Small intestine (tissue), 7 donors: ENCODE results near the gene TMCC1. TPM values are rescaled to one million over a fixed set of nuclear protein-coding genes. Genes with fewer than 3 reads are reported as not detected.

Source experiments
- DNase-seq, 2 donors: peaks; one replicate each; pipeline versions ENCODE4 v3.0.0 to v3.0.0-alpha.2; 2013
- FAIRE-seq: peaks from 2 replicates; lab custom pipeline; 2012; peaks lifted over from hg19 to GRCh38; lab: Jason Lieb, UNC
- H3K27ac ChIP-seq, 3 donors: one replicate each; pipeline ENCODE4 v1.5.1; 2013; ENCODE audit warnings: low read length in 2 of 3, mild to moderate bottlenecking in 2 of 3, control low read depth in 1 of 3, inconsistent platforms in 1 of 3, low read depth in 1 of 3, moderate library complexity in 1 of 3
- H3K27me3 ChIP-seq, 3 donors: one replicate each; pipeline ENCODE4 v1.6.1; 2013; ENCODE audit warnings: low read length in 3 of 3, inconsistent platforms in 1 of 3; ENCODE audit not compliant: control insufficient read depth in 3 of 3, insufficient read depth in 3 of 3
- H3K36me3 ChIP-seq, 3 donors: one replicate each; pipeline ENCODE4 v1.6.1; 2013; ENCODE audit warnings: low read length in 3 of 3, inconsistent platforms in 1 of 3, low read depth in 1 of 3, mild to moderate bottlenecking in 1 of 3, moderate library complexity in 1 of 3; ENCODE audit not compliant: control insufficient read depth in 3 of 3, insufficient read depth in 2 of 3
- H3K4me1 ChIP-seq, 3 donors: one replicate each; pipeline ENCODE4 v1.6.1; 2013; ENCODE audit warnings: low read length in 2 of 3, inconsistent platforms in 1 of 3, low read depth in 1 of 3, mild to moderate bottlenecking in 1 of 3, moderate library complexity in 1 of 3; ENCODE audit not compliant: control insufficient read depth in 3 of 3, insufficient read depth in 2 of 3
- H3K4me3 ChIP-seq, 3 donors: one replicate each; pipeline ENCODE4 v1.5.1; 2013; ENCODE audit warnings: low read length in 3 of 3, control low read depth in 1 of 3, inconsistent platforms in 1 of 3, low read depth in 1 of 3, mild to moderate bottlenecking in 1 of 3, moderate library complexity in 1 of 3
- H3K9me3 ChIP-seq, 2 donors: one replicate each; pipeline ENCODE4 v1.6.1; 2013; ENCODE audit warnings: low read depth in 1 of 2, low read length in 1 of 2; ENCODE audit not compliant: control insufficient read depth in 2 of 2, insufficient read depth in 1 of 2
- WGBS, 3 donors: extraction: QIAGEN DNeasy Blood & Tissue Kit; methylation state at CpG; one replicate each; pipeline ENCODE4 v1.1.7; 2013; 5-methylcytosine and 5-hydroxymethylcytosine counted together
- polyA plus RNA-seq, 4 donors: library from polyadenylated mRNA; stranded (reverse) in 3 of 4; unstranded in 1 of 4; fragments of 200-250 nt in 3 of 4; fragments of 120-200 nt in 1 of 4; gene quantifications; one replicate each; pipeline versions ENCODE4 v1.2.1 to v1.2.3, GENCODE V29; 2013
- donor health status: healthy with polysubstance abuse.
- donor health status: control.
- donor health status: control.
- donor health status: Bipolar disorder and iron deficiency.
- donor health status: healthy.

TMCC1 gene
- polyA plus RNA-seq, 4 donors, result 5.4 to 16.4 (median 7.6) TPM

- peaks cover 0 to 20% of the 10 kb centered on the region in 2 donors for H3K9me3 ChIP-seq
- H3K4me3 ChIP-seq, result no peak overlapping the region
- no peak for DNase-seq
- H3K27ac ChIP-seq, result peak overlapping the region in 1 of 3 donors; percentile 52
- H3K4me1 ChIP-seq, result peaks cover 0 to 17% (median 0%) of the 10 kb centered on the region in 3 donors
- 76 to 84% (median 78%) methylated on average over 3 of the region's 3 CpGs for WGBS, 3 donors
- H3K36me3 ChIP-seq, result no peaks in the 10 kb centered on the region
- no peak for FAIRE-seq
- H3K27me3 ChIP-seq, result no peaks in the 10 kb centered on the region
Observed at GRCh38 chr3:129636082-129636481, 257.4 kb downstream of the TMCC1 start.

DNA sequence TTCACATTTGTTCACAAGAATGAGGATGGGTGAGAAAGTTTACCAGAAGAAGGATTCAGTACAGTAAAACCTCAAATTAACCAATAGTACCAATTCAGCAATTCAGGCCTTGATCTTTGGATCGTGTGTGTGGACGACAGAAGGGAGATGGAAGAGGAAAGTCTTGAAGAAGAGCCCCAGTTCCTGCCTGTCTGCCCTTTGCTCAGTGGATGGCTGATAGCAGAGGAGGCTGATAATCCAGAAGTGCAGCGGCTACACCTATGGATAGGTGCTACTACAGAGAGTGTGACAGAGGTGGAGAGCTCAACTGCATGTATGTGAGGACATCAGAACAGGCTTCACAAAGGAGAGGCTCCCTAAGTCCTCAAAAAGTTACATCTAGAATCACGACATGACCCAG lies 257.9 kb downstream of the TMCC1 start:
- no peak for FAIRE-seq
- 71 to 86% (median 76%) methylated on average over 4 of the region's 4 CpGs for WGBS, 3 donors

DNA sequence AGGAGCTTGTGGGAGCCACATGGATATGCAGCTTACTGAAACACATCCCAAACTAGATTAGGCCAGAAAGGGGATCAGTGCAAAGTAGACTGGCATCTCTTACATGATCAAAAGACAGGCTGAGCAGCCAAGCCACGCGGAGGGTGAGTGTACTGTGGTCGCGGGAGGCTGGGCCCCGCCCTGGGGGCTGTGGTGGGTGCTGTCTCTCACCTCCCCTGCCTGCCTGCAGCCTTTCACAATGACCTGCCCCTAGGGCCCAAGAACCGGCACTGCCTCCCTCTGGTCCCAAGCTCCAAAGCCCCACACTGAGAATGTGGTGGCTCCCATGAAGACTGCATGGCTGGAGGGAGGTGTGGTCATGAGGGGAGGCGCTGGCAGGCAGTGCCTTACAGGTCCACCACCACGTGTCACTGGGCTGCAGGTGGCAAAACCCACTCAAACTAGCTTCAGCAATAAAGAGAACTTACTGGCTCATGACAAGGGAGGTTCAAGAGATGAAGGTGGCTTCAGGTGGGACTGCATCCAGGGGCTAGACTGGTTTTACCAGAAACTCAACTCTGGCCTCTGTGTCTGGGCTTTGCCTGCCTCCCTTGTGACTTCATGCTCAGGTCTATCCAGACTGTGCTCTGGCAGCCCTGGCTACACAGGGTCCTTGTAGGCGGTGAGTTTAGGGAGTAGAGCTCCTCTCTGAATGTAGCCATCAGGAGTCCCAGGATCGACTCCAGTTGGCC lies 259.6 kb downstream of the TMCC1 start:
- Histone ChIP-seq H3K27me3 (no peaks in the 10 kb centered on the region), H3K27ac (no peak overlapping the region), H3K4me3 (no peak overlapping the region), H3K4me1 (peaks cover 0 to 17% (median 0%) of the 10 kb centered on the region in 3 donors), H3K9me3 (peaks cover 0 to 20% of the 10 kb centered on the region in 2 donors), H3K36me3 (no peaks in the 10 kb centered on the region)
- DNase-seq, result no peak
- WGBS, 3 donors, result 74 to 78% (median 74%) methylated on average over 10 of the region's 10 CpGs
- no peak for FAIRE-seq

More for the DNA sequence above, 257.9 kb downstream of the TMCC1 start:
- no peak overlapping the region for H3K4me3 ChIP-seq
- peaks cover 0 to 20% of the 10 kb centered on the region in 2 donors for H3K9me3 ChIP-seq
- H3K36me3 ChIP-seq, result no peaks in the 10 kb centered on the region
- no peaks in the 10 kb centered on the region for H3K27me3 ChIP-seq
- peak overlapping the region in 1 of 3 donors; percentile 52 for H3K27ac ChIP-seq
- DNase-seq, result peak; percentile 30 to 59
- peaks cover 0 to 17% (median 0%) of the 10 kb centered on the region in 3 donors for H3K4me1 ChIP-seq

GRCh38 chr3:129632977-129633376 lies 260.5 kb downstream of the TMCC1 start:
- FAIRE-seq, result no peak
- peak in 1 of 2 donors; percentile 46 for DNase-seq
- peaks cover 0 to 17% (median 0%) of the 10 kb centered on the region in 3 donors for H3K4me1 ChIP-seq
- H3K27me3 ChIP-seq, result no peaks in the 10 kb centered on the region
- H3K36me3 ChIP-seq, result no peaks in the 10 kb centered on the region
- WGBS, 3 donors, result 78 to 86% (median 81%) methylated on average over 10 of the region's 10 CpGs
- H3K27ac ChIP-seq, result no peak overlapping the region
- no peak overlapping the region for H3K4me3 ChIP-seq
- H3K9me3 ChIP-seq, result peaks cover 0 to 20% of the 10 kb centered on the region in 2 donors

DNA sequence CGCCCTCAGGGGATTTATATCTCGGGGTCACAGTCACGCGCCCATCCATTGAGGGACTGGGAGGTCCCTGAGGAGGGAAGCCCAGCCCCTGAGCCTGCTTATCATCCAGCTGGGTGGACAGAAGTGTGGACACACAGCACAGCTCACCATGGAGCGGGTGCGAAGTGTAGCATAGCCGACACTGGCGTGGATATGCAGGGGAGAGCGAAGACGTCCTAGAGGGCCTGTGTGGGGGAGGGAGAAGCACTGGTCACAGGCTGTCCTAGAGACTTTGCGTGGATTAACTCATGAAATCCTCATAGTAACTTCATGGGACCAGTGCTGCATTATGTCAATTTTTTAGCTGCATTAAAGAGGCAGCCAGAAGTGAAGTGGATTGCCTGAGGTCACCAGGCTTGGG lies 261.0 kb downstream of the TMCC1 start:
- Histone ChIP-seq H3K4me3 (no peak overlapping the region), H3K9me3 (peaks cover 0 to 20% of the 10 kb centered on the region in 2 donors), H3K36me3 (no peaks in the 10 kb centered on the region), H3K4me1 (peaks cover 0 to 20% (median 0%) of the 10 kb centered on the region in 3 donors), H3K27ac (no peak overlapping the region), H3K27me3 (no peaks in the 10 kb centered on the region)
- DNase-seq (no peak), FAIRE-seq (no peak)
- WGBS, 3 donors, result 90 to 93% (median 91%) methylated on average over 11 of the region's 11 CpGs

GRCh38 chr3:129632056-129632455 lies 261.5 kb downstream of the TMCC1 start:
- DNase-seq (no peak), FAIRE-seq (no peak)
- H3K9me3 ChIP-seq, result peaks cover 0 to 17% of the 10 kb centered on the region in 2 donors
- WGBS, 3 donors, result 76 to 83% (median 82%) methylated on average over 6 to 9 of the region's 9 CpGs
- H3K36me3 ChIP-seq, result no peaks in the 10 kb centered on the region
- H3K4me1 ChIP-seq, result peaks cover 0 to 22% (median 0%) of the 10 kb centered on the region in 3 donors
- H3K27ac ChIP-seq, result no peak overlapping the region
- H3K27me3 ChIP-seq, result no peaks in the 10 kb centered on the region
- H3K4me3 ChIP-seq, result no peak overlapping the region

GRCh38 chr3:129629011-129629410 lies 264.5 kb downstream of the TMCC1 start:
- Histone ChIP-seq H3K4me3 (no peak overlapping the region), H3K27ac (no peak overlapping the region), H3K36me3 (no peaks in the 10 kb centered on the region), H3K9me3 (no peaks in the 10 kb centered on the region), H3K27me3 (no peaks in the 10 kb centered on the region), H3K4me1 (peaks cover 0 to 28% (median 2%) of the 10 kb centered on the region in 3 donors)
- 80 to 85% (median 80%) methylated on average over 6 of the region's 6 CpGs for WGBS, 3 donors
- FAIRE-seq (no peak), DNase-seq (no peak)

DNA sequence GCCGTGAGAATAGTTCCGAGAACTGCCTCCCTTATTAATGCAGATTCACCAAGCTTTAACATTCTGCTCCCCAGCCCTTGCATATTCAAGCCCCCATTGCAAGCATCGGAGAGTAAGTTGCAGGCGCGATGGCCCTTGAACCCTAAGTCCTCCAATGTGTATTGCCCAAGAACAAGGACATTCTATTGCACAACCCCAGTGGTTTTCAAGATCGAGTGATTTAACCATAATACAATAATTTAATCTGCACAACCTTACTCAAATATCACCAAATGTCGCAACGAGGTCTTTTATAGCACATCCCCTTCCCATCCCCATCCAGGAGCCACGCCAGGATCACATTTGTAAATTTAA lies 265.4 kb downstream of the TMCC1 start:
- 17 to 24% (median 21%) methylated on average over 9 of the region's 9 CpGs for WGBS, 3 donors
- Histone ChIP-seq H3K27ac (peak overlapping the region in 2 of 3 donors; percentile 97 to 99), H3K27me3 (no peaks in the 10 kb centered on the region), H3K9me3 (no peaks in the 10 kb centered on the region), H3K4me1 (peaks cover 0 to 37% (median 2%) of the 10 kb centered on the region in 3 donors), H3K36me3 (no peaks in the 10 kb centered on the region), H3K4me3 (peak overlapping the region in 2 of 3 donors; percentile 61 to 78)
- DNase-seq, result no peak
- FAIRE-seq, result no peak
